RWPE1 (cell line): Measurements from ENCODE around the gene CA14.
A peak's percentile ranks its signal among the peaks of the same experiment; 100 is the strongest.

ENCODE experiments used
- CTCF ChIA-PET: fragments of 350-600 bp; sonication (Branson Sonifier 250); formaldehyde crosslinking; extraction: SDS; loops from one replicate; lab custom pipeline; 2021; lab: Yijun Ruan, JAX
- POLR2A ChIA-PET: fragments of 400-600 bp; formaldehyde crosslinking; extraction: SDS; loops from one replicate; lab custom pipeline; 2020; ENCODE audit warnings: antibody characterized with exemption; ENCODE audit not compliant: low non-redundant PET; lab: Yijun Ruan, JAX
- DNase-seq: peaks from one replicate; pipeline ENCODE4 v3.0.0; 2012; ENCODE audit warnings: low spot score
- H3K27ac ChIP-seq: fragments of 450-650 bp; 2 replicates; pipeline ENCODE4 v1.5.1; 2017
- TF ChIP-seq, protein P1 (sequence below): fragments of 450-650 bp; conservative IDR thresholded peaks from 2 replicates; pipeline ENCODE4 v1.5.1; 2017; ENCODE audit warnings: low read depth, mild to moderate bottlenecking

CA14 gene

DNA sequence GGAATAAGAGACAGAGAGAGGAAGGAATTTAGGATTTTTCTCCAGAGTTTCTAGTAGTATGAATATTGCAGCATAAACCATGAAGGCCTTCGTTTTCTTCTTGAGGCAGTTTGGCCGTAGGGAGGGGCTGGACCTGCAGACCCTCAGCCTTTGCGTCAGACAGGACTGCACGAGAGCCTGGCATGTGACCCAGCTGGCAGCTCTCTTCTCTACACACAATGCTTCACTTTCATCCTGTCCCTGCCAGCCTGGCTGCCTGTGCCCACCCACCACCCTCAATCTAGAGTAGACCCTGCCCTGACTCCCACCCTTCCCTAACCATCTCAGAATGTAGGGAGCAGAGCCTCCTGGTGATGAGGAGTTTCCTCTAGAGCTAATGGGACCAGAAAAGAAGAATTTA lies 1.6 kb downstream of the CA14 start:
- ChIA-PET POLR2A (no interaction called here), CTCF (interaction anchor here (0.5 kb wide), 1 partner anchor 186 kb away, joined by 3 read pairs; no protein-coding TSS in a partner anchor)
- peak overlapping the region; percentile 78 for H3K27ac ChIP-seq
- DNase-seq, result no peak
- TF ChIP-seq, protein P1, sequence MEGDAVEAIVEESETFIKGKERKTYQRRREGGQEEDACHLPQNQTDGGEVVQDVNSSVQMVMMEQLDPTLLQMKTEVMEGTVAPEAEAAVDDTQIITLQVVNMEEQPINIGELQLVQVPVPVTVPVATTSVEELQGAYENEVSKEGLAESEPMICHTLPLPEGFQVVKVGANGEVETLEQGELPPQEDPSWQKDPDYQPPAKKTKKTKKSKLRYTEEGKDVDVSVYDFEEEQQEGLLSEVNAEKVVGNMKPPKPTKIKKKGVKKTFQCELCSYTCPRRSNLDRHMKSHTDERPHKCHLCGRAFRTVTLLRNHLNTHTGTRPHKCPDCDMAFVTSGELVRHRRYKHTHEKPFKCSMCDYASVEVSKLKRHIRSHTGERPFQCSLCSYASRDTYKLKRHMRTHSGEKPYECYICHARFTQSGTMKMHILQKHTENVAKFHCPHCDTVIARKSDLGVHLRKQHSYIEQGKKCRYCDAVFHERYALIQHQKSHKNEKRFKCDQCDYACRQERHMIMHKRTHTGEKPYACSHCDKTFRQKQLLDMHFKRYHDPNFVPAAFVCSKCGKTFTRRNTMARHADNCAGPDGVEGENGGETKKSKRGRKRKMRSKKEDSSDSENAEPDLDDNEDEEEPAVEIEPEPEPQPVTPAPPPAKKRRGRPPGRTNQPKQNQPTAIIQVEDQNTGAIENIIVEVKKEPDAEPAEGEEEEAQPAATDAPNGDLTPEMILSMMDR, result no peak

DNA sequence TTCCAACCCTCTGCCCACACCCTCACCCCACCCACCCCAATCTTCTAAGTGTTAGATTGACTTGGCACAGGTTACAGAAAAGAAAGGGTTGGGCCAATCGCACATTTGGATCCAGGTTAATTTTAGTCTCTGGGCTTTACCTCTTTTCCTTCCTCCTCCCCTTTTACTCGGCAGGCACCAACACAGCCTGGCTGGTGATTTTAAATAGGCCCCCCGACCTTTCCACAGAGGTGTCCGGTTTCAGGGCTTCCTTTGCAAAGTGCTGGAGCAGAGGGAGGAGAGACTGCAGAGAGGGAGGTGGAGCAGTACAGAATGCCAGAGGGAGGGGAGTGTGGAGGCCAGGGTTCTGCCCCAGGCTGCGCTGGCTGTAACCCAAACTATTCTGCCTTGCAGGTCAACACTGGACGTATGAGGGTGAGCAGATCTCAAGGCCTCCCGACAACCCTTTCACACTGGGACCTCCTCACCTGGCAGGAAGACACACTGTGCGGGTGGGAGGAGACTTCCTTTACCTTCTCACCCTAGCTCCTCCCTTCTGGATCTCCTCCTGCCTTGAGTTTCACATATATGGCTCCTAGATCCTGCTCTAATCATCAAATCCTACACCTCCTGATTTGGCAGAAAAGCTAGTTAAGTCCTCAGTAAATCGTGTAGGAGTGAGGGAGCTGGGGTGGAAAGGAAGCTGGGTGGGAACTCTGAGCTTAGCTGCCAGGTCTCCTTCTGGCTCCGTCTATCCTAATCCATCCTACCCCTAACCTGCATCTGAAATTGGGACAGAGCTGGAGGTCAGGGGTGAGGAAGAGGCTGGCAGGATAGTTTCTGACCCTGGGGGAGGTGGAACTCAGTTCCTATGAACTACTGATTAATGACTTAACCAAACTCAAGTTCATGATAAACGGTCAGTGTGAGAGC lies 2.4 kb downstream of the CA14 start:
- CTCF ChIA-PET, result interaction anchor here (0.5 kb wide), 1 partner anchor 186 kb away, joined by 3 read pairs; no protein-coding TSS in a partner anchor
- TF ChIP-seq, protein P1, result no peak
- peak overlapping the region; percentile 78 for H3K27ac ChIP-seq
- DNase-seq, result peak; percentile 75
- POLR2A ChIA-PET, result no interaction called here

DNA sequence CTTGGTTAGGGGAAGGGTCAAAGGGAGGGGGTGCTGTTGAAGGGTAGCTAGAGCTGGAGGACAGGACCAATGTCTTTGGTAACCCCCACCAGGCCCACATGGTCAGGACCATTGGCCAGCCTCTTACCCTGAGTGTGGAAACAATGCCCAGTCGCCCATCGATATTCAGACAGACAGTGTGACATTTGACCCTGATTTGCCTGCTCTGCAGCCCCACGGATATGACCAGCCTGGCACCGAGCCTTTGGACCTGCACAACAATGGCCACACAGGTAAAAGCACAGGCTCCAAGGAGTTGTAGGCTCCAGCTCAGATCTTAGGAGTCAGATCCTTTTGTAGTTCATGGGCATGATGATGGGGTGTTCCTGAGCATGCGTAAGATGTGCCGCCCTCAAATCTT lies 3.8 kb downstream of the CA14 start:
- ChIA-PET POLR2A (no interaction called here), CTCF (no interaction called here)
- no peak overlapping the region for H3K27ac ChIP-seq
- TF ChIP-seq, protein P1, result no peak
- no peak for DNase-seq

DNA sequence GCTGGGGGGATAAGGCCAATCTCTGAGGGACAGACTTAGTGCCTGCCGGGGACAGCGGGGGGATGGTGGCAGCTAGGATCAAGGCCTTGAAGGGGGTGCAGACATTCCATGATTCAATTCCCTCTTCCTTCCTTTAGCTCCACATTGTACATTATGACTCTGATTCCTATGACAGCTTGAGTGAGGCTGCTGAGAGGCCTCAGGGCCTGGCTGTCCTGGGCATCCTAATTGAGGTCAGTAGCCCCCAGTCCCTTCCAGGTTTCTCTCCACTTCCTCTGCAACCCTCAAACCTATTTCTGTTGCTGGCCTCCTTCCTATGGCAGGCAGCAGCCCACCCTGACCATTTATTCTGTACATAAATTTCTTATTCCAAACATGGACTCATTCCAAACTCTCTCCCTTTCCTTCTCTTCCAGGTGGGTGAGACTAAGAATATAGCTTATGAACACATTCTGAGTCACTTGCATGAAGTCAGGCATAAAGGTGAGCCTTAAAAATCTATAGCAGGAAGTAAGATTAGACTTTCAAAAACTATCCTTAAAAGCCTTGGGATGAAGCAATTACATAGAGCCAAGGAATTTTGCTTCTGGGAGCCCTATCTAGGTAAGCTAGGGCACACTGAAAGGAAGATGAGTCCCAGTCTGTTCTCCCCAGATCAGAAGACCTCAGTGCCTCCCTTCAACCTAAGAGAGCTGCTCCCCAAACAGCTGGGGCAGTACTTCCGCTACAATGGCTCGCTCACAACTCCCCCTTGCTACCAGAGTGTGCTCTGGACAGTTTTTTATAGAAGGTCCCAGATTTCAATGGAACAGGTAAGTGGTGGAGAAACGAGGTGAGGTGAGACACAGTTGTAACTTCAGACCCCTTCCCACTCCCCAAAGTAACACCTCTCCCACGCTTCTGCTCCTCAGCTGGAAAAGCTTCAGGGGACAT lies 5.1 kb downstream of the CA14 start:
- peak; percentile 59 for DNase-seq
- POLR2A ChIA-PET, result no interaction called here
- TF ChIP-seq, protein P1, result no peak

DNA sequence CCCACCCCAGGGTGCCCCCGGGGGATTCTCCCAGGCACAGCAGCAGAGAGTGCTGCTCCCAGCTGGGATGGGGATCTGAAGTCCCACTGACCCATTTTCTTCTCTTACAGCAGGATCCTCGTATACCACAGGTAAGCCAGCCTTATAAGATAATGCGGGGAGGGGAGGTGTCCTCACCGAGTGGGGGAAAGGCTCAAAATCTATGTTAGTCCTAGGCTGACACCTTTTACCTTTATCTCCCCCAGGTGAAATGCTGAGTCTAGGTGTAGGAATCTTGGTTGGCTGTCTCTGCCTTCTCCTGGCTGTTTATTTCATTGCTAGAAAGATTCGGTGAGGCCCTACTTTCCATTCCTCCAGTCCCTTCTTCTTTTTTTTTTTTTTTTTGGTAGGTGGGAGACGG lies 6.0 kb downstream of the CA14 start:
- peak overlapping the region; percentile 80 for H3K27ac ChIP-seq
- CTCF ChIA-PET, result no interaction called here
- no peak for DNase-seq
- POLR2A ChIA-PET, result interaction anchor here (0.6 kb wide), 1 partner anchor 77 kb away, joined by 9 read pairs; no protein-coding TSS in a partner anchor
- TF ChIP-seq, protein P1, result no peak

More for the DNA sequence above, 5.1 kb downstream of the CA14 start:
- H3K27ac ChIP-seq, result peak overlapping the region; percentile 80
- CTCF ChIA-PET, result no interaction called here

DNA sequence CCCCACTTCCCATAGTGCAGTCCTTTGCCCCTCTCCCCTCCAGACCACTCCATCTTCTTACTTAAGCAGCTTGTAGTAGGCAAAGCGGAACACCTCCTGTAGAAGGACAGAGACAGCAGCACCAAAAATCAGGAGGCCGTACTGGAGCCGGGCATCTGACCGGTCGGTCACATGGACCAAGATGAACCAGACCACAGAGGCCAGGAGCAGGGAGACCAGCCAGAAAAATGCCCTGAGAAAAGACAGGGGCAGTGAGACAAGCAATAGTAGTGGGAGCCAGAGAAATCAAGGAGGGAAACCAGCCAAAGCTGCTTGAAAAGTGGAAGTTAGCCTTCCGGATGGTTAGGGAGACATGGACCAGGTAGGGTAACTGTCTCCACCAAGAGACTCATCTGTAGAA lies 10.3 kb downstream of the CA14 start:
- CTCF ChIA-PET, result no interaction called here
- TF ChIP-seq, protein P1, result no peak
- no peak for DNase-seq
- POLR2A ChIA-PET, result no interaction called here
- peak overlapping the region; percentile 84 for H3K27ac ChIP-seq
